ENCODE data around the gene SPATA19. TPM values are rescaled to one million over a fixed set of nuclear protein-coding genes. Genes with fewer than 3 reads are reported as not detected.

The SPATA19 gene
- total and polyA plus RNA-seq, 4 donors, result not detected

GRCh38 chr11:133886029-133886428 lies 40.7 kb upstream of the SPATA19 start:
- Histone ChIP-seq H3K9me3 (ENCODE audit: control insufficient read depth in 4 of 4, low read length in 3 of 4) (no peaks in the 10 kb centered on the region), H3K36me3 (ENCODE audit: control insufficient read depth in 4 of 4, insufficient read depth in 3 of 4, low read depth in 1 of 4, low read length in 3 of 4) (no peaks in the 10 kb centered on the region), H3K9ac (ENCODE audit: low read depth in 1 of 2, low read length in 2 of 2) (no peak overlapping the region), H3K27ac (ENCODE audit: low read depth in 1 of 2, low read length in 2 of 2) (no peak overlapping the region), H3K27me3 (ENCODE audit: control insufficient read depth in 4 of 4, insufficient read depth in 4 of 4, low read length in 3 of 4) (no peaks in the 10 kb centered on the region), H3K4me1 (ENCODE audit: control insufficient read depth in 4 of 4, insufficient read depth in 4 of 4, low read length in 3 of 4) (no peaks in the 10 kb centered on the region), H3K4me3 (ENCODE audit: low read depth in 1 of 3, low read length in 3 of 3) (no peak overlapping the region)
- WGBS, result 69% methylated on average over 3 of the region's 3 CpGs
- peak; percentile 3 for DNase-seq (ENCODE audit: low spot score)
- TF ChIP-seq, protein P1, sequence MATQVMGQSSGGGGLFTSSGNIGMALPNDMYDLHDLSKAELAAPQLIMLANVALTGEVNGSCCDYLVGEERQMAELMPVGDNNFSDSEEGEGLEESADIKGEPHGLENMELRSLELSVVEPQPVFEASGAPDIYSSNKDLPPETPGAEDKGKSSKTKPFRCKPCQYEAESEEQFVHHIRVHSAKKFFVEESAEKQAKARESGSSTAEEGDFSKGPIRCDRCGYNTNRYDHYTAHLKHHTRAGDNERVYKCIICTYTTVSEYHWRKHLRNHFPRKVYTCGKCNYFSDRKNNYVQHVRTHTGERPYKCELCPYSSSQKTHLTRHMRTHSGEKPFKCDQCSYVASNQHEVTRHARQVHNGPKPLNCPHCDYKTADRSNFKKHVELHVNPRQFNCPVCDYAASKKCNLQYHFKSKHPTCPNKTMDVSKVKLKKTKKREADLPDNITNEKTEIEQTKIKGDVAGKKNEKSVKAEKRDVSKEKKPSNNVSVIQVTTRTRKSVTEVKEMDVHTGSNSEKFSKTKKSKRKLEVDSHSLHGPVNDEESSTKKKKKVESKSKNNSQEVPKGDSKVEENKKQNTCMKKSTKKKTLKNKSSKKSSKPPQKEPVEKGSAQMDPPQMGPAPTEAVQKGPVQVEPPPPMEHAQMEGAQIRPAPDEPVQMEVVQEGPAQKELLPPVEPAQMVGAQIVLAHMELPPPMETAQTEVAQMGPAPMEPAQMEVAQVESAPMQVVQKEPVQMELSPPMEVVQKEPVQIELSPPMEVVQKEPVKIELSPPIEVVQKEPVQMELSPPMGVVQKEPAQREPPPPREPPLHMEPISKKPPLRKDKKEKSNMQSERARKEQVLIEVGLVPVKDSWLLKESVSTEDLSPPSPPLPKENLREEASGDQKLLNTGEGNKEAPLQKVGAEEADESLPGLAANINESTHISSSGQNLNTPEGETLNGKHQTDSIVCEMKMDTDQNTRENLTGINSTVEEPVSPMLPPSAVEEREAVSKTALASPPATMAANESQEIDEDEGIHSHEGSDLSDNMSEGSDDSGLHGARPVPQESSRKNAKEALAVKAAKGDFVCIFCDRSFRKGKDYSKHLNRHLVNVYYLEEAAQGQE (IDR thresholded peaks at IDR 0.05), result no peak
- no peak for TF ChIP-seq NR2F2 (IDR thresholded peaks at IDR 0.05)
- no peak for TF ChIP-seq TAF1 (conservative IDR thresholded peaks at IDR 0.05)
- TF ChIP-seq HNF4A (conservative IDR thresholded peaks at IDR 0.05), result no peak
- no peak for TF ChIP-seq ATF3 (IDR thresholded peaks at IDR 0.05)
- TF ChIP-seq MAX (IDR thresholded peaks at IDR 0.05), result no peak
- TF ChIP-seq FOXA2 (IDR thresholded peaks at IDR 0.05), result no peak
- no peak for TF ChIP-seq RXRA (IDR thresholded peaks at IDR 0.05)
- TF ChIP-seq GABPA (IDR thresholded peaks at IDR 0.05 in 1 of 2, conservative IDR thresholded peaks at IDR 0.05 in 1 of 2), result no peak
- no peak for TF ChIP-seq FOXA1 (IDR thresholded peaks at IDR 0.05)

DNA sequence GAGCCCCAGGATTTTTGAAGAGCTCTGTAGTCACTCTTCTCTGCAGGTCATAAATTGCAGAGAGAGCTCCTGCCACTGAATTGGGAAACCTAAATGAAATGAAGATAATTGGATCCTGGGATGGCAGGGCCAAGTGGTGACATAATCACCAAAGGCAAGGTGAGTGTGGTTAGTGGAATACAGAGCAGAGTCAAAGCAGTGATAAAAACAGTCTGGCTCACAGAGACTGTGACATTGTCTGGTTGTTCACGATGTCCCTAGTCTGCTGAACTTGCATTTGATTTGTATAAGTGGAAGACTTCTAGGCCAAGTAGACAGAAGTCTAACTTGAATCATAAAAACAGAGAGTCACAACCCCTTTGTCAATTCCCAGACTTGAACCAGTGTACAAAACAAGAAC lies 26.8 kb upstream of the SPATA19 start:
- H3K27ac ChIP-seq (ENCODE audit: low read depth in 1 of 2, low read length in 2 of 2), result no peak overlapping the region
- TF ChIP-seq HNF4G (IDR thresholded peaks at IDR 0.05) (no peak), CTCF (IDR thresholded peaks at IDR 0.05; ENCODE audit: low read depth, low read length, missing input control) (no peak), SP1 (IDR thresholded peaks at IDR 0.05) (no peak), HNF4A (conservative IDR thresholded peaks at IDR 0.05) (no peak), NR2F2 (IDR thresholded peaks at IDR 0.05) (no peak), FOXA2 (IDR thresholded peaks at IDR 0.05) (no peak), RXRA (IDR thresholded peaks at IDR 0.05) (no peak), GABPA (IDR thresholded peaks at IDR 0.05 in 1 of 2, conservative IDR thresholded peaks at IDR 0.05 in 1 of 2) (no peak), MAX (IDR thresholded peaks at IDR 0.05) (no peak), EGR1 (IDR thresholded peaks at IDR 0.05; ENCODE audit: low read depth in 2 of 2) (no peak), RAD21 (IDR thresholded peaks at IDR 0.05) (no peak), YY1 (IDR thresholded peaks at IDR 0.05) (no peak), FOXA1 (IDR thresholded peaks at IDR 0.05) (no peak), TAF1 (conservative IDR thresholded peaks at IDR 0.05) (no peak), JUND (IDR thresholded peaks at IDR 0.05) (no peak), ATF3 (IDR thresholded peaks at IDR 0.05) (no peak)
- TF ChIP-seq, protein P1 (IDR thresholded peaks at IDR 0.05), result no peak
- TF ChIP-seq, protein P2, sequence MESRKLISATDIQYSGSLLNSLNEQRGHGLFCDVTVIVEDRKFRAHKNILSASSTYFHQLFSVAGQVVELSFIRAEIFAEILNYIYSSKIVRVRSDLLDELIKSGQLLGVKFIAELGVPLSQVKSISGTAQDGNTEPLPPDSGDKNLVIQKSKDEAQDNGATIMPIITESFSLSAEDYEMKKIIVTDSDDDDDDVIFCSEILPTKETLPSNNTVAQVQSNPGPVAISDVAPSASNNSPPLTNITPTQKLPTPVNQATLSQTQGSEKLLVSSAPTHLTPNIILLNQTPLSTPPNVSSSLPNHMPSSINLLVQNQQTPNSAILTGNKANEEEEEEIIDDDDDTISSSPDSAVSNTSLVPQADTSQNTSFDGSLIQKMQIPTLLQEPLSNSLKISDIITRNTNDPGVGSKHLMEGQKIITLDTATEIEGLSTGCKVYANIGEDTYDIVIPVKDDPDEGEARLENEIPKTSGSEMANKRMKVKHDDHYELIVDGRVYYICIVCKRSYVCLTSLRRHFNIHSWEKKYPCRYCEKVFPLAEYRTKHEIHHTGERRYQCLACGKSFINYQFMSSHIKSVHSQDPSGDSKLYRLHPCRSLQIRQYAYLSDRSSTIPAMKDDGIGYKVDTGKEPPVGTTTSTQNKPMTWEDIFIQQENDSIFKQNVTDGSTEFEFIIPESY (IDR thresholded peaks at IDR 0.05), result no peak
- 5% methylated on average over 1 of the region's 1 CpG for WGBS

More for the DNA sequence above, 26.8 kb upstream of the SPATA19 start:
- no peak for DNase-seq (ENCODE audit: low spot score)
- Histone ChIP-seq H3K9me3 (ENCODE audit: control insufficient read depth in 4 of 4, low read length in 3 of 4) (peaks cover 0 to 6% (median under 1%) of the 10 kb centered on the region in 4 donors), H3K4me3 (ENCODE audit: low read depth in 1 of 3, low read length in 3 of 3) (no peak overlapping the region), H3K9ac (ENCODE audit: low read depth in 1 of 2, low read length in 2 of 2) (no peak overlapping the region), H3K27me3 (ENCODE audit: control insufficient read depth in 4 of 4, insufficient read depth in 4 of 4, low read length in 3 of 4) (no peaks in the 10 kb centered on the region), H3K36me3 (ENCODE audit: control insufficient read depth in 4 of 4, insufficient read depth in 3 of 4, low read depth in 1 of 4, low read length in 3 of 4) (no peaks in the 10 kb centered on the region), H3K4me1 (ENCODE audit: control insufficient read depth in 4 of 4, insufficient read depth in 4 of 4, low read length in 3 of 4) (no peaks in the 10 kb centered on the region)

All from liver (tissue), 9 donors.